Thyroid gland (tissue), 4 donors: ENCODE measurements around the gene VRK3.

Experiments used
- CTCF ChIP-seq, 6 experiments: fragments of 200-600 bp in 3 of 6; fragments of 450-650 bp in 3 of 6; sonication (generic) in 3 of 6; IDR thresholded peaks; one replicate each; pipeline ENCODE4 v1.5.1; 2016 to 2019; ENCODE audit warnings: antibody characterized with exemption in 6 of 6, mild to moderate bottlenecking in 2 of 6, inconsistent platforms in 1 of 6, moderate library complexity in 1 of 6
- POLR2A ChIP-seq, 2 donors: fragments of 450-650 bp; IDR thresholded peaks; one replicate each; pipeline ENCODE4 v1.6.1; 2017; ENCODE audit warnings: antibody characterized with exemption in 2 of 2, mild to moderate bottlenecking in 2 of 2, moderate library complexity in 1 of 2

GRCh38 chr19:50008532-50008931 is 16.6 kb downstream of the VRK3 start:
- TF ChIP-seq CTCF (IDR thresholded peaks at IDR 0.05) (no peak), POLR2A (IDR thresholded peaks at IDR 0.05) (no peak)
